Stimulated activated CD8-positive, alpha-beta memory T cell treated with anti-CD3 and anti-CD28 coated beads, Interleukin-7, amount 100 ng/mL, for 1 hour (primary cell): ENCODE data around the gene LIMS1.
"Not testable (repeated sequence)": the region's sequence is repeated elsewhere in the genome, so short reads cannot be mapped to it uniquely, and the experiment has no call there.

Experiments used
- DNase-seq, 2 donors: peaks; one replicate each; pipeline ENCODE4 v3.0.0-alpha.2; 2020; ENCODE audit warnings: low read depth in 2 of 2

LIMS1 gene

GRCh38 chr2:108664089-108664488 is 129.8 kb downstream of the LIMS1 start:
- not testable (repeated sequence) for DNase-seq

GRCh38 chr2:108664979-108665378 is 130.7 kb downstream of the LIMS1 start:
- DNase-seq: not testable (repeated sequence)

GRCh38 chr2:108665975-108666374 is 131.7 kb downstream of the LIMS1 start:
- not testable (repeated sequence) for DNase-seq

GRCh38 chr2:108667140-108667539 is 132.9 kb downstream of the LIMS1 start:
- not testable (repeated sequence) for DNase-seq

GRCh38 chr2:108670282-108670681 is 136.0 kb downstream of the LIMS1 start:
- not testable (repeated sequence) for DNase-seq

- DNase-seq: not testable (repeated sequence)
Measured at GRCh38 chr2:108672200-108672805, 138.0 kb downstream of the LIMS1 start.

GRCh38 chr2:108676522-108676921 is 142.3 kb downstream of the LIMS1 start:
- DNase-seq: not testable (repeated sequence)

GRCh38 chr2:108677239-108677744 is 143.0 kb downstream of the LIMS1 start:
- not testable (repeated sequence) for DNase-seq

- DNase-seq: not testable (repeated sequence)
Measured at GRCh38 chr2:108678198-108678651, 144.0 kb downstream of the LIMS1 start.

GRCh38 chr2:108680805-108681204 is 146.5 kb downstream of the LIMS1 start:
- not testable (repeated sequence) for DNase-seq

- not testable (repeated sequence) for DNase-seq
Measured at GRCh38 chr2:108688818-108689756, 154.8 kb downstream of the LIMS1 start.

GRCh38 chr2:108690001-108690400 is 155.7 kb downstream of the LIMS1 start:
- DNase-seq: not testable (repeated sequence)

GRCh38 chr2:108691447-108691846 is 157.2 kb downstream of the LIMS1 start:
- DNase-seq: no peak

- no peak for DNase-seq
Measured at GRCh38 chr2:108701208-108701607, 166.9 kb downstream of the LIMS1 start.

GRCh38 chr2:108701806-108702205 is 167.5 kb downstream of the LIMS1 start:
- DNase-seq: no peak

GRCh38 chr2:108704871-108705270 is 170.6 kb downstream of the LIMS1 start:
- DNase-seq: no peak

GRCh38 chr2:108707300-108707699 is 173.0 kb downstream of the LIMS1 start:
- DNase-seq: no peak

GRCh38 chr2:108716971-108717370 is 182.7 kb downstream of the LIMS1 start:
- not testable (repeated sequence) for DNase-seq

GRCh38 chr2:108719149-108720044 is 185.1 kb downstream of the LIMS1 start, which contains the start of gene RANBP2:
RANBP2 (plus strand) TSS chr2:108719482; CDS start chr2:108719607, 125 bp downstream.
- peak; percentile 85 to 90 for DNase-seq

- DNase-seq: not testable (repeated sequence)
Measured at GRCh38 chr2:108726048-108726447, 191.8 kb downstream of the LIMS1 start.

GRCh38 chr2:108734656-108735055 is 200.4 kb downstream of the LIMS1 start:
- not testable (repeated sequence) for DNase-seq
